ENCODE data around the gene PDE9A.

PDE9A gene

DNA sequence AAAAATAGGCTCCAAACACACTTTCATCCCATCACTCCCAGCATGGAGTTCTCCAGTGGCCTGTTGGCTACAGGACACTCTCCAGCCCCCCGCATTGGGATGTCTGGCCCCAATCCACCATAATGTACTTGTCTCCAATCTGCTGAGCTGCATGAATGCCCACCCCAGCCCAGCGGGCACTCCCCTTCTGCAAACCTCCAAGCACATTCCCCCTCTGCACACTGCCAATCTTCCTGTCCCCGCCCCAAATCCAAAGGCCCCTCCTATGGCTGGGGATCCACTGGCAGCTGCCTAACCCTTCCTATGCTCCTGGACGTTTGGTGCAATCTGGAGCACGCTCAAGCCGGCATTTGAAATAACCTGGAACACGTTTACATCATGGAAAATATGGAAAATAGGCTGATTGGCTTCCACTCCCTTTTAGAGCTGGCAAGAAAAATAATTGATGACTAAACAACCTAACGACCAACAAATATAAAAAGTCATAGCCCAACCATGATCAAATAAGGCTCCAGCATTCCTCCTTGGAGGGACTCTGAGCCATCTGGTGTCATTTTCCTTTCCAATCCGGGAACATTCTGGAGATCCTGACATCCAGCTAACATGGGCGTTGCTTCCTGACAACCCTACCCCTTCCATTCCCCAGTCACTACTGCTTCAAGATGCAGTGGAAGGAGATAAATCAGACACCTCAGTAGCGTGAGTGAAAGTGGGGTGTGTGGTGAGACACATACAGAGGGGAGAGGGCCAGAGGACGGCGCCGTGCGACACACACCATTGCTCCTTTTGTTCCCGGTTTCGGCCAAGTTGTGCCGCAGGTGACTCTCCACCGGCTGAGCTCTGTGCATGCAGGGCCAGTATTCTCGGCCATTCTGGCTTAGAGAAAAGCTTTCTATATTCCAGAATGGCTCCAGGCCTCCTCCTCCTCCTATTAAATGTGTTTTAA lies 41.6 kb downstream of the PDE9A start:
- TF ChIP-seq, protein P1, sequence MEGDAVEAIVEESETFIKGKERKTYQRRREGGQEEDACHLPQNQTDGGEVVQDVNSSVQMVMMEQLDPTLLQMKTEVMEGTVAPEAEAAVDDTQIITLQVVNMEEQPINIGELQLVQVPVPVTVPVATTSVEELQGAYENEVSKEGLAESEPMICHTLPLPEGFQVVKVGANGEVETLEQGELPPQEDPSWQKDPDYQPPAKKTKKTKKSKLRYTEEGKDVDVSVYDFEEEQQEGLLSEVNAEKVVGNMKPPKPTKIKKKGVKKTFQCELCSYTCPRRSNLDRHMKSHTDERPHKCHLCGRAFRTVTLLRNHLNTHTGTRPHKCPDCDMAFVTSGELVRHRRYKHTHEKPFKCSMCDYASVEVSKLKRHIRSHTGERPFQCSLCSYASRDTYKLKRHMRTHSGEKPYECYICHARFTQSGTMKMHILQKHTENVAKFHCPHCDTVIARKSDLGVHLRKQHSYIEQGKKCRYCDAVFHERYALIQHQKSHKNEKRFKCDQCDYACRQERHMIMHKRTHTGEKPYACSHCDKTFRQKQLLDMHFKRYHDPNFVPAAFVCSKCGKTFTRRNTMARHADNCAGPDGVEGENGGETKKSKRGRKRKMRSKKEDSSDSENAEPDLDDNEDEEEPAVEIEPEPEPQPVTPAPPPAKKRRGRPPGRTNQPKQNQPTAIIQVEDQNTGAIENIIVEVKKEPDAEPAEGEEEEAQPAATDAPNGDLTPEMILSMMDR (IDR thresholded peaks at IDR 0.05; ENCODE audit: low read depth, low read length) = no peak
- no peak overlapping the region for H3K4me3 ChIP-seq (ENCODE audit: low read depth, low read length)

DNA sequence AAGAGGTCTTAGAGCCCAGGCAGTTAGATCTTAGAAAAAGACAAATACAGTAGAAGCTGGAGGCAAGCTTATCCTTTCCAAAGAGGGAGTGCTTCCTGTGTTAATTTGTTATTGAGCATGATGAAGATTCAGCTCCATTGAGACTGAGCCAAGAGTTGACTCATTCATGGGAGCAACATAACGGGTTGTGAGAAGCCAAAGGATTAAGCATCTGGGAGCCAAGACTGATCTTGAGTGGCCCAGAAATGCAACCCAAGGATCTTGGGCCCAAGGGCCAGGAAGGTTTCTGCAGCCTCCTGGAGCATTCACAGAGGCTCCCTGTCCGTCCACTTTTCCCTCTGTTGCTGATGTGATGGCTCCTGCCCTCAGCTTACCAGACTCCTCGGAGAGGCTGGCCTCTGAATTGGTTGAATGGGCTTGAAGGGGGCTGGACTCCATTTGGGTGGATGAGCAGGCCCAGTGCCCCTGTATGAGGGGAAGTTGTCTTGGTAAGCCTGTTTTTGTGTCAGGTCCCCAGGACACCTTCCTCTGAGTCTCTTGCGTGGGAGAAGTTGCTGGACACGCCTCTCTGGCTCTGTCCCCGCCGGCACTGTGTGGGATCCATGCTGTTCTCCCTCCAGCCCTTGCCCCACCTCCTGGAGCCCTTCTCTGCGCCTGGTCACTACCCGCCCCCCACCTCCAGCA lies 42.4 kb downstream of the PDE9A start:
- H3K4me3 ChIP-seq (ENCODE audit: low read depth, low read length) = no peak overlapping the region
- TF ChIP-seq, protein P1 (IDR thresholded peaks at IDR 0.05; ENCODE audit: low read depth, low read length) = no peak

DNA sequence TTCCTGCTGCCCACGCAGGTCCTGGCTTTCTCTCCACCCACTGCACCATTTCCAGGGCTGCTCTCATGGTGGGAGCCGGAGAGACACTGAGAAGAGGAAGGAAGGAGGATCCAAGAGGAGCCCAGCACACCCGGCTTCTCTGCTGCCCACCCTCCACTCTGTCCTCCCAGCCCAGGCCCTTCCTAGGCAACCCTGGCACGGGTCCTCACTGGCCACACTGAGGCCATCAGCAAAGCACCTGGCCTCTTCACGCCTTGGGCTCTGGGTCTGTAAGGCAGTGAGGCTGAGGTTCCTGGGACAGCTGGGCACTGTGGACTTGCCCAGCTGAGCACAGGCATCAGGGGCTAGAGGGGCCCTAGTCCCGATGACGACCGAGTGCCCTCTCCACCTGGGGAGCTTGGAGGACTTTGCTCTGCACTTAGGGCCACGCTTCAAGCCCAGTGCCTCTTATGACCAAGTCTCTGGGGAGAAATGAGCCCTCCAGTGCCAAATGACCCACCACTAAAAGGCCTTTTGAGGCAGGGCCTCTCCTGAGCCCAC lies 43.1 kb downstream of the PDE9A start:
- TF ChIP-seq, protein P1 (IDR thresholded peaks at IDR 0.05; ENCODE audit: low read depth, low read length) = no peak
- no peak overlapping the region for H3K4me3 ChIP-seq (ENCODE audit: low read depth, low read length)

- TF ChIP-seq, protein P1 (IDR thresholded peaks at IDR 0.05; ENCODE audit: low read depth, low read length) = no peak
- no peak overlapping the region for H3K4me3 ChIP-seq (ENCODE audit: low read depth, low read length)
Measured at GRCh38 chr21:42698733-42699132, 45.3 kb downstream of the PDE9A start.

DNA sequence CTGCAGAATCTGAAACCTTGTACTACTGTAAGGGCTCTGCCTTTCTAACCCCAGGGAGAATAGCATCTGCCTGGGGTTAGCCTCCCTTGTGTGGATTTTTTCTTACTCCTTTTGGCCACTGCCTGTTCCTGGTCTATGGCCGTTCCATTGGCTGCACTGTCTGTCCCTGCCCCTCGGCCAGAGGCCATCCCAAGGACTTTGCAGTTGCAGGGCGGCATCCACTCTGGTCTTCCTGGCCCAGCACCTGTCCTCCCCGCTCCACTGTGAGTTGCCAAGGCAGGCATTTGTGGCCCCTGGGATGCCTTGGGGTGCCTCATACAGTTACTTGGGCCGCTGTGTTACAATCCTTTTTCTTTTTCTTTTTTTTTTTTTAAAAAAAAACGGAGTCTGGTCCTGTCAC lies 45.8 kb downstream of the PDE9A start:
- TF ChIP-seq, protein P1 (IDR thresholded peaks at IDR 0.05; ENCODE audit: low read depth, low read length) = no peak
- no peak overlapping the region for H3K4me3 ChIP-seq (ENCODE audit: low read depth, low read length)

DNA sequence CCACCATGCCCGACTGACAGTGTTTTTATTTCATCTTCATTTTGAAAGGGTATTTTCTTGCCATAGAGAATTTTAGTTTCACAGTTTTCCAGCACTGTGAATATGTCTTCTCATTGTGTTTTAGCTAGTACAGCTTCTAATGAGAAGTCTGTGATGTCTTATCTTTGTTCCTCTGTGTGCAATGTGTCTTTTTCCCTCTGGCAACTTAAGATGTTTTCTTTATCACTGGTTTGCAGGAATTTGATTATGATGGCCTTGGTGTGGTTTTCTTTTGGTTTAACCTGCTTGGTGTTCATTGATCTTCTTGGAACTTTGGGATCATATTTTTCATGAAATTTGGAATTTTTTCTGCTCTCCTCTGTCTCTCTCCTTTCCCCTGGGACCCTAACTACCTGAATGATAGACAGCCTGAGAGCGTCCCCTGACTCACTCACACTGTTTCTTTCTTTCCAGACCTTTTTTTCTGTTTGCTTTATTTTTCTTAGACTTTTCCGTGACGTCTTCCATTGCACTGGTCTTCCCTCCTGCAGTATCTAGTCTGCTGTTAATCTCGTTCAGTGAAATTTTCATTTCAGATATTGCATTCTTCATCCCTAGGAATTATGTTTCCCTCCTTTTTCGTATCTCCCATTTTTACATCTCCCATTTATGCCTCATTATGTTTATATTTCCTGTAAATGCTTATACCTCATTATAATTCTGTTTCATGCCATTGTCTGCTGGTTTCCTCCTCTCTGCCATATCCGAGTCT lies 48.5 kb downstream of the PDE9A start:
- no peak overlapping the region for H3K4me3 ChIP-seq (ENCODE audit: low read depth, low read length)

More for the DNA sequence above, 48.5 kb downstream of the PDE9A start:
- TF ChIP-seq, protein P1 (IDR thresholded peaks at IDR 0.05; ENCODE audit: low read depth, low read length) = no peak
